ENCODE measurements around the gene DNAAF5.
"Not testable (repeated sequence)": the region's sequence is repeated elsewhere in the genome, so short reads cannot be mapped to it uniquely, and the experiment has no call there.

DNAAF5 gene

GRCh38 chr7:785416-785815, 58.9 kb downstream of the DNAAF5 start:
- DNase-seq, result no peak

GRCh38 chr7:786472-787255, 60.2 kb downstream of the DNAAF5 start:
- peak; percentile 67 for DNase-seq

- DNase-seq, result no peak
These were observed 61.1 kb downstream of the DNAAF5 start for GRCh38 chr7:787332-788240.

- DNase-seq, result no peak
These were observed 65.0 kb downstream of the DNAAF5 start for GRCh38 chr7:791519-791918.

- no peak for DNase-seq
These were observed 67.7 kb downstream of the DNAAF5 start for GRCh38 chr7:794207-794606.

GRCh38 chr7:794671-795329, 68.3 kb downstream of the DNAAF5 start:
- no peak for DNase-seq

- DNase-seq, result not testable (repeated sequence)
These were observed 70.1 kb downstream of the DNAAF5 start for GRCh38 chr7:796434-797169.

- DNase-seq, result no peak
These were observed 72.5 kb downstream of the DNAAF5 start for GRCh38 chr7:798921-799470.

GRCh38 chr7:800692-801091, 74.2 kb downstream of the DNAAF5 start:
- DNase-seq, result no peak

GRCh38 chr7:801351-801750, 74.9 kb downstream of the DNAAF5 start:
- not testable (repeated sequence) for DNase-seq

GRCh38 chr7:801940-802381, 75.5 kb downstream of the DNAAF5 start:
- DNase-seq, result no peak

GRCh38 chr7:802500-803242, 76.2 kb downstream of the DNAAF5 start:
- no peak for DNase-seq

- DNase-seq, result no peak
These were observed 76.7 kb downstream of the DNAAF5 start for GRCh38 chr7:803243-803635.

- not testable (repeated sequence) for DNase-seq
These were observed 77.3 kb downstream of the DNAAF5 start for GRCh38 chr7:803796-804195.

- no peak for DNase-seq
These were observed 78.8 kb downstream of the DNAAF5 start for GRCh38 chr7:805261-805660.

- peak; percentile 7 for DNase-seq
These were observed 89.1 kb downstream of the DNAAF5 start for GRCh38 chr7:815284-816216.

GRCh38 chr7:816300-816750, 89.8 kb downstream of the DNAAF5 start:
- peak; percentile 97 for DNase-seq

- DNase-seq, result peak; percentile 36
These were observed 90.5 kb downstream of the DNAAF5 start for GRCh38 chr7:816751-817671.
